ENCODE results near the gene FOXP1. TPM values are rescaled to one million over a fixed set of nuclear protein-coding genes. Genes with fewer than 3 reads are reported as not detected.

FOXP1 gene
- total RNA-seq, 1 donor from 2014 or later: 107 TPM

- Mint-ChIP-seq H3K36me3 (ENCODE audit: low read depth, unreplicated experiment) (peaks cover 16% of the 10 kb centered on the region), H3K27me3 (ENCODE audit: low read depth, unreplicated experiment) (no peaks in the 10 kb centered on the region), H3K27ac (ENCODE audit: unreplicated experiment) (no peak overlapping the region), H3K4me1 (ENCODE audit: low read depth, unreplicated experiment) (peaks cover 46% of the 10 kb centered on the region), H3K4me3 (ENCODE audit: unreplicated experiment) (no peak overlapping the region), H3K9me3 (ENCODE audit: unreplicated experiment) (no peaks in the 10 kb centered on the region)
- peaks cover 60% of the 10 kb centered on the region for H3K4me1 ChIP-seq (ENCODE audit: insufficient read depth, low read length)
- FAIRE-seq: no peak
- H3K4me3 ChIP-seq (ENCODE audit: insufficient read depth, low read depth, low read length): no peak overlapping the region
- no peaks in the 10 kb centered on the region for H3K27me3 ChIP-seq (ENCODE audit: insufficient read depth, low read length)
- H2AFZ ChIP-seq (ENCODE audit: low read depth, low read length): no peak overlapping the region
- H3K4me2 ChIP-seq (ENCODE audit: low read length): no peak overlapping the region
- H3K9ac ChIP-seq (ENCODE audit: low read length): peak overlapping the region; percentile 21
- H3K79me2 ChIP-seq (ENCODE audit: insufficient read depth, low read length): peaks cover 68% of the 10 kb centered on the region
- H4K20me1 ChIP-seq (ENCODE audit: insufficient read depth, low read length): no peaks in the 10 kb centered on the region
- H3K9me3 ChIP-seq (ENCODE audit: insufficient read depth, low read depth, low read length): no peaks in the 10 kb centered on the region
- no peaks in the 10 kb centered on the region for H3K36me3 ChIP-seq (ENCODE audit: insufficient read depth, low read length)
- DNase-seq (ENCODE audit: low read depth): peak; percentile 71
- no peak for TF ChIP-seq EZH2 (IDR thresholded peaks at IDR 0.05; ENCODE audit: insufficient read depth, low read length)
- TF ChIP-seq, protein P1, sequence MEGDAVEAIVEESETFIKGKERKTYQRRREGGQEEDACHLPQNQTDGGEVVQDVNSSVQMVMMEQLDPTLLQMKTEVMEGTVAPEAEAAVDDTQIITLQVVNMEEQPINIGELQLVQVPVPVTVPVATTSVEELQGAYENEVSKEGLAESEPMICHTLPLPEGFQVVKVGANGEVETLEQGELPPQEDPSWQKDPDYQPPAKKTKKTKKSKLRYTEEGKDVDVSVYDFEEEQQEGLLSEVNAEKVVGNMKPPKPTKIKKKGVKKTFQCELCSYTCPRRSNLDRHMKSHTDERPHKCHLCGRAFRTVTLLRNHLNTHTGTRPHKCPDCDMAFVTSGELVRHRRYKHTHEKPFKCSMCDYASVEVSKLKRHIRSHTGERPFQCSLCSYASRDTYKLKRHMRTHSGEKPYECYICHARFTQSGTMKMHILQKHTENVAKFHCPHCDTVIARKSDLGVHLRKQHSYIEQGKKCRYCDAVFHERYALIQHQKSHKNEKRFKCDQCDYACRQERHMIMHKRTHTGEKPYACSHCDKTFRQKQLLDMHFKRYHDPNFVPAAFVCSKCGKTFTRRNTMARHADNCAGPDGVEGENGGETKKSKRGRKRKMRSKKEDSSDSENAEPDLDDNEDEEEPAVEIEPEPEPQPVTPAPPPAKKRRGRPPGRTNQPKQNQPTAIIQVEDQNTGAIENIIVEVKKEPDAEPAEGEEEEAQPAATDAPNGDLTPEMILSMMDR (IDR thresholded peaks at IDR 0.05; ENCODE audit: insufficient read depth, low read depth, low read length): no peak
- peak overlapping the region; percentile 96 for H3K27ac ChIP-seq (ENCODE audit: low read depth, low read length)
These were observed 74.5 kb downstream of the FOXP1 start for GRCh38 chr3:71509066-71509465.

DNA sequence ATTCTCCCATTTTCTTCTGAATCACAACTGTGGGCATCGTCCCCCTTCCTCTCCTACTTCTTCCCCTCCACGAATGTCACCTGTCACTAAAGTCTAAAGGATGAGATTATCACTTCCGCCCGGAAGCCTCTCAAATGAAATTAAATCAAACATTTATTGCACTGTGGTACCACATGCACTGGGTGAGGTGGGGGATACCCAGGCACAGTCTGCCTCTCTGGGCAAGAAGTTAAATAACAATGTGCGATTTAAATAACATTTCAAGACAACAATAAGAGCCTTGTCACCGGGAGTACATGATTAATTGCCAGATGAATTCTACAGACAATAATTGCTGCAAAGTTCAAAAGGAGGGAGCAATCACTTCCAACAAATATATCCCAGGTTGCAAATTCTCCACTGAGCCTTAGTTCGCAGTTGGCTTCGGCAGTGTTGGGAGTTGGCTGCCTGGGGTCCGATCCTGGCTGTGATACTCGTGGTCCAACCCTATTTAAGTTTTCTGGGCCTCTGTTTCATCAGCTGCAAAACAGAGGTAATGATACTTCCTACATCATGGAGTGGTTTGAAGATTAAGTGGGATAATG, 77.7 kb downstream of the FOXP1 start:
- peaks cover 61% of the 10 kb centered on the region for H3K4me1 Mint-ChIP-seq (ENCODE audit: low read depth, unreplicated experiment)
- Histone ChIP-seq H3K4me3 (ENCODE audit: insufficient read depth, low read depth, low read length) (no peak overlapping the region), H3K4me1 (ENCODE audit: insufficient read depth, low read length) (peaks cover 42% of the 10 kb centered on the region), H3K9me3 (ENCODE audit: insufficient read depth, low read depth, low read length) (no peaks in the 10 kb centered on the region), H3K27ac (ENCODE audit: low read depth, low read length) (no peak overlapping the region), H3K27me3 (ENCODE audit: insufficient read depth, low read length) (no peaks in the 10 kb centered on the region), H3K36me3 (ENCODE audit: insufficient read depth, low read length) (no peaks in the 10 kb centered on the region), H3K79me2 (ENCODE audit: insufficient read depth, low read length) (peaks cover 73% of the 10 kb centered on the region), H3K9ac (ENCODE audit: low read length) (no peak overlapping the region), H2AFZ (ENCODE audit: low read depth, low read length) (no peak overlapping the region), H3K4me2 (ENCODE audit: low read length) (no peak overlapping the region), H4K20me1 (ENCODE audit: insufficient read depth, low read length) (no peaks in the 10 kb centered on the region)
- no peak overlapping the region for H3K4me3 Mint-ChIP-seq (ENCODE audit: unreplicated experiment)
- TF ChIP-seq, protein P1 (IDR thresholded peaks at IDR 0.05; ENCODE audit: insufficient read depth, low read depth, low read length): no peak
- TF ChIP-seq EZH2 (IDR thresholded peaks at IDR 0.05; ENCODE audit: insufficient read depth, low read length): no peak
- no peaks in the 10 kb centered on the region for H3K9me3 Mint-ChIP-seq (ENCODE audit: unreplicated experiment)
- H3K36me3 Mint-ChIP-seq (ENCODE audit: low read depth, unreplicated experiment): peaks cover 19% of the 10 kb centered on the region
- DNase-seq (ENCODE audit: low read depth) (no peak), FAIRE-seq (no peak)
- H3K27me3 Mint-ChIP-seq (ENCODE audit: low read depth, unreplicated experiment): no peaks in the 10 kb centered on the region
- H3K27ac Mint-ChIP-seq (ENCODE audit: unreplicated experiment): peak overlapping the region; percentile 36

Data from astrocyte (in vitro differentiated cells and primary cell).